ENCODE results near the gene LRTM1. TPM values are rescaled to one million over a fixed set of nuclear protein-coding genes. Genes with fewer than 3 reads are reported as not detected.

The LRTM1 gene
- total RNA-seq, 2 experiments from 2014 or later, result not detected

- no peaks in the 10 kb centered on the region for H3K4me1 Mint-ChIP-seq
- no peak overlapping the region for H3K4me3 Mint-ChIP-seq
- no peak overlapping the region for H3K27ac Mint-ChIP-seq
- no peaks in the 10 kb centered on the region for H3K27me3 Mint-ChIP-seq
- CTCF ChIA-PET, result no interaction called here
- H3K36me3 Mint-ChIP-seq (ENCODE audit: low read depth), result no peaks in the 10 kb centered on the region
- H3K9me3 Mint-ChIP-seq, result no peaks in the 10 kb centered on the region
- POLR2A ChIA-PET, result no interaction called here
- DNase-seq, result no peak
These were observed 3.3 kb upstream of the LRTM1 start for GRCh38 chr3:54931182-54931581.

- ChIA-PET CTCF (no interaction called here), POLR2A (no interaction called here)
- Mint-ChIP-seq H3K4me1 (no peaks in the 10 kb centered on the region), H3K36me3 (ENCODE audit: low read depth) (no peaks in the 10 kb centered on the region), H3K27me3 (no peaks in the 10 kb centered on the region), H3K27ac (no peak overlapping the region), H3K9me3 (peaks cover 2% of the 10 kb centered on the region), H3K4me3 (no peak overlapping the region)
- no peak for DNase-seq
These were observed 9.3 kb downstream of the LRTM1 start for GRCh38 chr3:54918516-54918915.

GRCh38 chr3:54917862-54918261 lies 10.0 kb downstream of the LRTM1 start:
- H3K36me3 Mint-ChIP-seq (ENCODE audit: low read depth), result no peaks in the 10 kb centered on the region
- H3K4me1 Mint-ChIP-seq, result no peaks in the 10 kb centered on the region
- CTCF ChIA-PET, result no interaction called here
- no peaks in the 10 kb centered on the region for H3K27me3 Mint-ChIP-seq
- H3K27ac Mint-ChIP-seq, result no peak overlapping the region
- POLR2A ChIA-PET, result no interaction called here
- H3K9me3 Mint-ChIP-seq, result peaks cover 2% of the 10 kb centered on the region
- no peak for DNase-seq
- no peak overlapping the region for H3K4me3 Mint-ChIP-seq

- H3K27me3 Mint-ChIP-seq, result no peaks in the 10 kb centered on the region
- CTCF ChIA-PET, result no interaction called here
- no peak overlapping the region for H3K4me3 Mint-ChIP-seq
- peaks cover 2% of the 10 kb centered on the region for H3K9me3 Mint-ChIP-seq
- H3K4me1 Mint-ChIP-seq, result no peaks in the 10 kb centered on the region
- H3K36me3 Mint-ChIP-seq (ENCODE audit: low read depth), result no peaks in the 10 kb centered on the region
- POLR2A ChIA-PET, result no interaction called here
- no peak overlapping the region for H3K27ac Mint-ChIP-seq
- DNase-seq, result no peak
These were observed 10.7 kb downstream of the LRTM1 start for GRCh38 chr3:54917174-54917573.

- Mint-ChIP-seq H3K4me1 (no peaks in the 10 kb centered on the region), H3K36me3 (ENCODE audit: low read depth) (no peaks in the 10 kb centered on the region), H3K4me3 (no peak overlapping the region), H3K9me3 (peaks cover 2% of the 10 kb centered on the region), H3K27ac (no peak overlapping the region), H3K27me3 (no peaks in the 10 kb centered on the region)
- POLR2A ChIA-PET, result no interaction called here
- no peak for DNase-seq
- CTCF ChIA-PET, result no interaction called here
These were observed 11.1 kb downstream of the LRTM1 start for GRCh38 chr3:54916732-54917131.

GRCh38 chr3:54915976-54916375 lies 11.9 kb downstream of the LRTM1 start:
- POLR2A ChIA-PET, result no interaction called here
- H3K9me3 Mint-ChIP-seq, result peaks cover 2% of the 10 kb centered on the region
- no peaks in the 10 kb centered on the region for H3K27me3 Mint-ChIP-seq
- H3K27ac Mint-ChIP-seq, result no peak overlapping the region
- CTCF ChIA-PET, result no interaction called here
- no peaks in the 10 kb centered on the region for H3K4me1 Mint-ChIP-seq
- no peaks in the 10 kb centered on the region for H3K36me3 Mint-ChIP-seq (ENCODE audit: low read depth)
- no peak for DNase-seq
- no peak overlapping the region for H3K4me3 Mint-ChIP-seq

GRCh38 chr3:54915181-54915580 lies 12.7 kb downstream of the LRTM1 start:
- Mint-ChIP-seq H3K27ac (no peak overlapping the region), H3K4me1 (no peaks in the 10 kb centered on the region), H3K4me3 (no peak overlapping the region), H3K27me3 (no peaks in the 10 kb centered on the region), H3K36me3 (ENCODE audit: low read depth) (no peaks in the 10 kb centered on the region), H3K9me3 (peaks cover 2% of the 10 kb centered on the region)
- ChIA-PET POLR2A (no interaction called here), CTCF (no interaction called here)
- DNase-seq, result no peak

GRCh38 chr3:54914180-54914579 lies 13.7 kb downstream of the LRTM1 start:
- POLR2A ChIA-PET, result no interaction called here
- CTCF ChIA-PET, result no interaction called here

GRCh38 chr3:54909191-54909590 lies 18.7 kb downstream of the LRTM1 start:
- Mint-ChIP-seq H3K27me3 (no peaks in the 10 kb centered on the region), H3K9me3 (no peaks in the 10 kb centered on the region), H3K27ac (no peak overlapping the region), H3K4me1 (no peaks in the 10 kb centered on the region), H3K36me3 (ENCODE audit: low read depth) (no peaks in the 10 kb centered on the region), H3K4me3 (no peak overlapping the region)
- CTCF ChIA-PET, result interaction anchor here (0.6 kb wide), 1 partner anchor 423 kb away, joined by 5 read pairs; no protein-coding TSS in a partner anchor
- POLR2A ChIA-PET, result no interaction called here
- no peak for DNase-seq

More at GRCh38 chr3:54914180-54914579, 13.7 kb downstream of the LRTM1 start:
- DNase-seq, result no peak
- Mint-ChIP-seq H3K27ac (no peak overlapping the region), H3K4me1 (no peaks in the 10 kb centered on the region), H3K4me3 (no peak overlapping the region), H3K9me3 (peaks cover 2% of the 10 kb centered on the region), H3K27me3 (no peaks in the 10 kb centered on the region), H3K36me3 (ENCODE audit: low read depth) (no peaks in the 10 kb centered on the region)

- H3K27ac Mint-ChIP-seq, result no peak overlapping the region
- no peaks in the 10 kb centered on the region for H3K36me3 Mint-ChIP-seq (ENCODE audit: low read depth)
- H3K4me3 Mint-ChIP-seq, result no peak overlapping the region
- no peaks in the 10 kb centered on the region for H3K27me3 Mint-ChIP-seq
- H3K9me3 Mint-ChIP-seq, result no peaks in the 10 kb centered on the region
- ChIA-PET POLR2A (no interaction called here), CTCF (no interaction called here)
- H3K4me1 Mint-ChIP-seq, result no peaks in the 10 kb centered on the region
- no peak for DNase-seq
These were observed 21.1 kb downstream of the LRTM1 start for GRCh38 chr3:54906763-54907162.

- Mint-ChIP-seq H3K4me3 (no peak overlapping the region), H3K36me3 (ENCODE audit: low read depth) (no peaks in the 10 kb centered on the region), H3K27me3 (no peaks in the 10 kb centered on the region), H3K4me1 (no peaks in the 10 kb centered on the region), H3K9me3 (no peaks in the 10 kb centered on the region), H3K27ac (no peak overlapping the region)
- ChIA-PET POLR2A (no interaction called here), CTCF (no interaction called here)
- DNase-seq, result no peak
These were observed 21.9 kb downstream of the LRTM1 start for GRCh38 chr3:54905920-54906319.

GRCh38 chr3:54905261-54905888 lies 22.5 kb downstream of the LRTM1 start:
- no peak for DNase-seq
- no peaks in the 10 kb centered on the region for H3K27me3 Mint-ChIP-seq
- H3K4me1 Mint-ChIP-seq, result no peaks in the 10 kb centered on the region
- no peak overlapping the region for H3K27ac Mint-ChIP-seq
- POLR2A ChIA-PET, result no interaction called here
- H3K36me3 Mint-ChIP-seq (ENCODE audit: low read depth), result no peaks in the 10 kb centered on the region
- no peak overlapping the region for H3K4me3 Mint-ChIP-seq
- CTCF ChIA-PET, result no interaction called here
- H3K9me3 Mint-ChIP-seq, result no peaks in the 10 kb centered on the region

- no peaks in the 10 kb centered on the region for H3K27me3 Mint-ChIP-seq
- ChIA-PET POLR2A (no interaction called here), CTCF (no interaction called here)
- no peaks in the 10 kb centered on the region for H3K36me3 Mint-ChIP-seq (ENCODE audit: low read depth)
- H3K4me3 Mint-ChIP-seq, result no peak overlapping the region
- DNase-seq, result no peak
- no peaks in the 10 kb centered on the region for H3K4me1 Mint-ChIP-seq
- H3K27ac Mint-ChIP-seq, result no peak overlapping the region
- H3K9me3 Mint-ChIP-seq, result no peaks in the 10 kb centered on the region
These were observed 25.8 kb downstream of the LRTM1 start for GRCh38 chr3:54901906-54902685.
